ENCODE results near the gene ITPRID1. TPM values are rescaled to one million over a fixed set of nuclear protein-coding genes. Genes with fewer than 3 reads are reported as not detected.

The ITPRID1 gene
- total and polyA plus RNA-seq, 9 of the 15 experiments (the other 6 are each of a cell fraction or from before 2014, with no cell fraction given) = not detected

DNA sequence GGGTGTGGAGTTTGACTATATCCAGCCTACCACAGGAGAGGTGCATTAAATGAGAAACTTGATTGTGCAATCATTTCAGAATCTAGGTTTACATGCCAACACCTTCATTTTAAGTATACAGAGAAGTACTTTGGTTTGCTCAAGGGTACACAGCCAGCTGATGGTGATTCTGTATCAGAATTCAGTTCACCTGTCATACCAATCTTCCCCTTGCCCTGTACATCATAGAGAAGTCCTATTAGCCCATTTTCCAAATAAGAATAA, 138.1 kb downstream of the ITPRID1 start:
- ChIA-PET CTCF (ENCODE audit: low intra/inter-chr PET ratio) (no interaction called here), POLR2A (no interaction called here)
- no peak for DNase-seq (ENCODE audit: extremely low read depth in 1 of 4, low spot score in 3 of 4)
- Histone ChIP-seq H3K9me1 (ENCODE audit: control insufficient read depth, insufficient read depth, low read length) (no peaks in the 10 kb centered on the region), H3K4me2 (ENCODE audit: insufficient read depth, low read length) (no peak overlapping the region), H3K9me3 (replicated peaks; ENCODE audit: control insufficient read depth, insufficient read depth, low read depth, low read length) (no peaks in the 10 kb centered on the region), H3K4me1 (replicated peaks in 1 of 2; ENCODE audit: control insufficient read depth in 2 of 2, insufficient read depth in 2 of 2, low read length in 2 of 2) (no peaks in the 10 kb centered on the region), H3K36me3 (ENCODE audit: control insufficient read depth, insufficient read depth, low read length) (no peaks in the 10 kb centered on the region), H3K4me3 (no peak overlapping the region), H3K27me3 (ENCODE audit: control insufficient read depth in 2 of 2, insufficient read depth in 2 of 2, low read length in 2 of 2) (no peaks in the 10 kb centered on the region), H3K9ac (ENCODE audit: insufficient read depth in 1 of 2, low read depth in 2 of 2, low read length in 2 of 2) (no peak overlapping the region), H3K27ac (ENCODE audit: extremely low read depth, low read depth, low read length) (no peak overlapping the region), H3K79me2 (ENCODE audit: control insufficient read depth, insufficient read depth, low read length) (no peaks in the 10 kb centered on the region), H2AFZ (ENCODE audit: low read depth, low read length) (no peak overlapping the region), H4K20me1 (replicated peaks; ENCODE audit: control insufficient read depth, insufficient read depth, low read length) (no peaks in the 10 kb centered on the region)
- TF ChIP-seq, protein P1, sequence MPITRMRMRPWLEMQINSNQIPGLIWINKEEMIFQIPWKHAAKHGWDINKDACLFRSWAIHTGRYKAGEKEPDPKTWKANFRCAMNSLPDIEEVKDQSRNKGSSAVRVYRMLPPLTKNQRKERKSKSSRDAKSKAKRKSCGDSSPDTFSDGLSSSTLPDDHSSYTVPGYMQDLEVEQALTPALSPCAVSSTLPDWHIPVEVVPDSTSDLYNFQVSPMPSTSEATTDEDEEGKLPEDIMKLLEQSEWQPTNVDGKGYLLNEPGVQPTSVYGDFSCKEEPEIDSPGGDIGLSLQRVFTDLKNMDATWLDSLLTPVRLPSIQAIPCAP (CRISPR knock-in tag; IDR thresholded peaks at IDR 0.05; ENCODE audit: borderline replicate concordance) = no peak
- TF ChIP-seq CEBPB (tag; IDR thresholded peaks at IDR 0.05) (peak; percentile 67), POU5F1 (IDR thresholded peaks at IDR 0.05; ENCODE audit: borderline replicate concordance, low read depth, low read length, partially characterized antibody) (no peak), CEBPG (CRISPR knock-in tag; IDR thresholded peaks at IDR 0.05) (no peak), CEBPG (tag; conservative IDR thresholded peaks at IDR 0.05 in 1 of 2, IDR thresholded peaks at IDR 0.05 in 1 of 2) (peak in 1 of 2 experiments; percentile 58; a peak in 2 of 4 replicates), TRIM24 (IDR thresholded peaks at IDR 0.05) (no peak)
- TF ChIP-seq, protein P2, sequence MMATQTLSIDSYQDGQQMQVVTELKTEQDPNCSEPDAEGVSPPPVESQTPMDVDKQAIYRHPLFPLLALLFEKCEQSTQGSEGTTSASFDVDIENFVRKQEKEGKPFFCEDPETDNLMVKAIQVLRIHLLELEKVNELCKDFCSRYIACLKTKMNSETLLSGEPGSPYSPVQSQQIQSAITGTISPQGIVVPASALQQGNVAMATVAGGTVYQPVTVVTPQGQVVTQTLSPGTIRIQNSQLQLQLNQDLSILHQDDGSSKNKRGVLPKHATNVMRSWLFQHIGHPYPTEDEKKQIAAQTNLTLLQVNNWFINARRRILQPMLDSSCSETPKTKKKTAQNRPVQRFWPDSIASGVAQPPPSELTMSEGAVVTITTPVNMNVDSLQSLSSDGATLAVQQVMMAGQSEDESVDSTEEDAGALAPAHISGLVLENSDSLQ (IDR thresholded peaks at IDR 0.05) = no peak
- TF ChIP-seq, protein P3, sequence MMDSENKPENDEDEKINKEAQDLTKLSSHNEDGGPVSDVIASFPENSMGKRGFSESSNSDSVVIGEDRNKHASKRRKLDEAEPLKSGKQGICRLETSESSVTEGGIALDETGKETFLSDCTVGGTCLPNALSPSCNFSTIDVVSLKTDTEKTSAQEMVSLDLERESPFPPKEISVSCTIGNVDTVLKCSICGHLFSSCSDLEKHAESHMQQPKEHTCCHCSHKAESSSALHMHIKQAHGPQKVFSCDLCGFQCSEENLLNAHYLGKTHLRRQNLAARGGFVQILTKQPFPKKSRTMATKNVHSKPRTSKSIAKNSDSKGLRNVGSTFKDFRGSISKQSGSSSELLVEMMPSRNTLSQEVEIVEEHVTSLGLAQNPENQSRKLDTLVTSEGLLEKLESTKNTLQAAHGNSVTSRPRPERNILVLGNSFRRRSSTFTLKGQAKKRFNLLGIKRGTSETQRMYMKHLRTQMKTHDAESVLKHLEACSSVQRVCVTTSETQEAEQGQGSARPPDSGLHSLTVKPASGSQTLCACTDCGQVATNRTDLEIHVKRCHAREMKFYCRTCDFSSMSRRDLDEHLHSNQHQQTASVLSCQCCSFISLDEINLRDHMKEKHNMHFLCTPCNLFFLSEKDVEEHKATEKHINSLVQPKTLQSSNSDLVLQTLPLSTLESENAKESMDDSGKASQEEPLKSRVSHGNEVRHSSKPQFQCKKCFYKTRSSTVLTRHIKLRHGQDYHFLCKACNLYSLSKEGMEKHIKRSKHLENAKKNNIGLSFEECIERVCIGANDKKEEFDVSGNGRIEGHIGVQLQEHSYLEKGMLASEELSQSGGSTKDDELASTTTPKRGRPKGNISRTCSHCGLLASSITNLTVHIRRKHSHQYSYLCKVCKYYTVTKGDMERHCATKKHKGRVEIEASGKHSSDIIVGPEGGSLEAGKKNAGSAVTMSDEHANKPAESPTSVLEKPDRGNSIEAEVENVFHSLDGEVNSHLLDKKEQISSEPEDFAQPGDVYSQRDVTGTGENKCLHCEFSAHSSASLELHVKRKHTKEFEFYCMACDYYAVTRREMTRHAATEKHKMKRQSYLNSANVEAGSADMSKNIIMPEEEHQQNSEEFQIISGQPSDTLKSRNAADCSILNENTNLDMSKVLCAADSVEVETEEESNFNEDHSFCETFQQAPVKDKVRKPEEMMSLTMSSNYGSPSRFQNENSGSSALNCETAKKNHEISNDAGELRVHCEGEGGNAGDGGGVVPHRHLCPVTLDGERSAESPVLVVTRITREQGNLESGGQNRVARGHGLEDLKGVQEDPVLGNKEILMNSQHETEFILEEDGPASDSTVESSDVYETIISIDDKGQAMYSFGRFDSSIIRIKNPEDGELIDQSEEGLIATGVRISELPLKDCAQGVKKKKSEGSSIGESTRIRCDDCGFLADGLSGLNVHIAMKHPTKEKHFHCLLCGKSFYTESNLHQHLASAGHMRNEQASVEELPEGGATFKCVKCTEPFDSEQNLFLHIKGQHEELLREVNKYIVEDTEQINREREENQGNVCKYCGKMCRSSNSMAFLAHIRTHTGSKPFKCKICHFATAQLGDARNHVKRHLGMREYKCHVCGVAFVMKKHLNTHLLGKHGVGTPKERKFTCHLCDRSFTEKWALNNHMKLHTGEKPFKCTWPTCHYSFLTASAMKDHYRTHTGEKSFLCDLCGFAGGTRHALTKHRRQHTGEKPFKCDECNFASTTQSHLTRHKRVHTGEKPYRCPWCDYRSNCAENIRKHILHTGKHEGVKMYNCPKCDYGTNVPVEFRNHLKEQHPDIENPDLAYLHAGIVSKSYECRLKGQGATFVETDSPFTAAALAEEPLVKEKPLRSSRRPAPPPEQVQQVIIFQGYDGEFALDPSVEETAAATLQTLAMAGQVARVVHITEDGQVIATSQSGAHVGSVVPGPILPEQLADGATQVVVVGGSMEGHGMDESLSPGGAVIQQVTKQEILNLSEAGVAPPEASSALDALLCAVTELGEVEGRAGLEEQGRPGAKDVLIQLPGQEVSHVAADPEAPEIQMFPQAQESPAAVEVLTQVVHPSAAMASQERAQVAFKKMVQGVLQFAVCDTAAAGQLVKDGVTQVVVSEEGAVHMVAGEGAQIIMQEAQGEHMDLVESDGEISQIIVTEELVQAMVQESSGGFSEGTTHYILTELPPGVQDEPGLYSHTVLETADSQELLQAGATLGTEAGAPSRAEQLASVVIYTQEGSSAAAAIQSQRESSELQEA (IDR thresholded peaks at IDR 0.05; ENCODE audit: low read depth) = no peak
- in situ Hi-C loops (cut with MboI) (no loop called here), intact Hi-C loops (cut with micrococcal nuclease) (no loop called here)
- no peak for FAIRE-seq
- no peak for ATAC-seq
- BruUV-seq (replicated peaks) = no TSS peak
